Measurements from ENCODE around the gene MYBBP1A.

Gene MYBBP1A

GRCh38 chr17:4549781-4550533 lies 5.2 kb downstream of the MYBBP1A start:
- DNase-seq (ENCODE audit: low read depth in 2 of 2) = no peak

GRCh38 chr17:4548721-4549531 lies 6.3 kb downstream of the MYBBP1A start:
- DNase-seq (ENCODE audit: low read depth in 2 of 2) = no peak

GRCh38 chr17:4548061-4548461 lies 7.1 kb downstream of the MYBBP1A start:
- DNase-seq (ENCODE audit: low read depth in 2 of 2) = no peak

- no peak for DNase-seq (ENCODE audit: low read depth in 2 of 2)
These were observed 7.9 kb downstream of the MYBBP1A start for GRCh38 chr17:4547118-4547906.

GRCh38 chr17:4545217-4545951 lies 9.8 kb downstream of the MYBBP1A start:
- no peak for DNase-seq (ENCODE audit: low read depth in 2 of 2)

GRCh38 chr17:4544951-4545216 lies 10.3 kb downstream of the MYBBP1A start:
- no peak for DNase-seq (ENCODE audit: low read depth in 2 of 2)

DNA sequence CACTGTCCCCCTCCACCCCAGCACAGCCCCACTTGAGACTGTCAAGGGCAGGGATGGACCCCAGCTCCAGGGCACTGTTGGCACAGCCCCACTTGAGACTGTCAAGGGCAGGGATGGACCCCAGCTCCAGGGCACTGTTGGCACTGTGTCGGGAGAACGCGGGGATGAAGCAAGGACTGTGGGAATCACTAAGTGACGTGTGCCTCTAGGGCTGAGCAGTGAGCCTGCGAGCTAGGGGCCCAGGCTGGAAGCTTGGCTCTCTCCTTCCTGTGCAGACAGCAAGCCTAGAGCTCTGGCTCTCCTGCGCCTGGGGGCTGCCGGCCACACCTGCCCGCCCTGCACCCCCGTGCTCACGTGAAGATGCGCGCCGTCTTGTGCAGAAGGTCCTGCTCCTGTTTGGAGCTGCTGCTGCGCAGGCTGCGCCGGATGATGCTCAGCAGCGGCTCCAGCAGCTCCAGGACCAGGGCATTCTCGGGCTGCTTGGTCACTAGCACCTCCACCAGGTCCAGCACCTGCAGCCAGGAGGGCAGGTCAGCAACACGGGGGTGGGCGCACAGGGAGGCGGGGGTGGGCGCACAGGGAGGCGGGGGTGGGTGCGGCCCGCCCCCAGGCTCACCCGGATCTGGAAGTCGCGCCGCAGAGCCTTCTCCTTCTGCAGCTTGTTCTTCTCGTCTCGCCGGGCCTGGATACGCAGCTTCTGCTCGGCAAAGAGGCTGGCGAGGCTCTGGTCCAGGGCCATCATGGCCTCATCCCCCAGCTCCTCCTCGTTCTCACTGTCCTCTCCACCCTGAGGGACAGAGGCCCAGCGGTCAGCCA lies 10.8 kb downstream of the MYBBP1A start:
- no peak for DNase-seq (ENCODE audit: low read depth in 2 of 2)

GRCh38 chr17:4543557-4544026 lies 11.6 kb downstream of the MYBBP1A start:
- DNase-seq (ENCODE audit: low read depth in 2 of 2) = no peak

DNA sequence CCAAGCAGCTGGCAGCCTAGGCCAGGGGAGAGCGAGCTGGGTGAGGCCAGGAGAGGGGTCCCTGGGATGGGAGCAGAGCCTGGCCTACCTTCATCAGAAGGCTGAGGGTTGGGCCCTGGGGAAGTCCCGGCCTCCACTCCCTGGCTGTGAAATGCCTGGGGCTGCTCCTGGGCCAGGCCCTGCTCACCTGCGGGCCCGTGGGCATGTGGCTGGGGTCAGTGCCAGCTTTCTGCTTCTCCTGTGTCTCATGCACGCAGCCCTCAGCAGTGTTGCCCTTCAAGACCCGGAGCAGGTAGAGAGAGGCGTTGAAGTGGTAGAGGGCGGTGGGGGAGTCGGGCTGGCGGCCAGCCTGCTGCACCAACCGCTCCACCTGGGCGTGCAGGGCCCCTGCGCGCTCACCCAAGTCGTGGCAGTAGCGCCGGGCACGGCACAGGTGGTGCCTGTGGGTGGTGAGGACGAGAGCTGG lies 12.4 kb downstream of the MYBBP1A start:
- no peak for DNase-seq (ENCODE audit: low read depth in 2 of 2)

DNA sequence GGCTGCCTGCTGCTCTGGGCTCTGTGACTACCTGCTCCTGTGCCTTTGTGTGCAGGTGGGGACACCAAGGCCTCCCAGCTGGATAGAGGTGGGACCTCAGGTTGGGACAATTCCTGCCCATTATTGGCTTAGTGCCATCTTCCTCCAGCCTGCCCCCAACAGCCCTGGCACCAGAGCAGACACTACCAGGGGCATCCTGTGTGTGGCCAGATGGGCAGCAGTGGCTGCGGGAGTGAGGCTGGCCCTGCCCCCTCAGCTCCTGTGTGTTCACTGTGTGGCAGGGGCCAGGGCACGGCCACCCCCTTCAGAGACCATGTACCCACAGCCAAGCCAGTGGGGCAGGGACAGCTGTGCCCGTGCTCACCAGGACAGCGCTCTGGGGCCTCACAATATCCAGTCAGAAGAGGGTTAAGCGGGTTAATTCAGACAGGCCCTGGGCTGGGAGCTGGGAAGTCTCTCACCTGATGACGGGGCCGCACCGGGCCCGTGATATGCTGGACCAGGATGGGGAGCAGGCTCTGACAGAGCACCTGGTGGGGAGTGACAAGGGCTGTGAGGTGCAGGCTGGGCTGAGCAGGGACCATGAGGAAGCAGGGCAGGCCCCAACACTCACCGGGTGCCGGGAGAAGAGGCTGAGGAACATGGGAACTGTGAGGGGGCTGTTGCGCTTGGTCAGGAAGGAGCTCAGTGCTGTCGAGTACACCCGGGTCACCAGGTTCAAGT lies 13.0 kb downstream of the MYBBP1A start:
- no peak for DNase-seq (ENCODE audit: low read depth in 2 of 2)

GRCh38 chr17:4541328-4542002 lies 13.7 kb downstream of the MYBBP1A start:
- no peak for DNase-seq (ENCODE audit: low read depth in 2 of 2)

GRCh38 chr17:4540687-4541327 lies 14.4 kb downstream of the MYBBP1A start:
- no peak for DNase-seq (ENCODE audit: low read depth in 2 of 2)

GRCh38 chr17:4540224-4540651 lies 14.9 kb downstream of the MYBBP1A start:
- no peak for DNase-seq (ENCODE audit: low read depth in 2 of 2)

- DNase-seq (ENCODE audit: low read depth in 2 of 2) = no peak
These were observed 15.5 kb downstream of the MYBBP1A start for GRCh38 chr17:4539576-4540223.

- no peak for DNase-seq (ENCODE audit: low read depth in 2 of 2)
These were observed 16.2 kb downstream of the MYBBP1A start for GRCh38 chr17:4539025-4539424.

DNA sequence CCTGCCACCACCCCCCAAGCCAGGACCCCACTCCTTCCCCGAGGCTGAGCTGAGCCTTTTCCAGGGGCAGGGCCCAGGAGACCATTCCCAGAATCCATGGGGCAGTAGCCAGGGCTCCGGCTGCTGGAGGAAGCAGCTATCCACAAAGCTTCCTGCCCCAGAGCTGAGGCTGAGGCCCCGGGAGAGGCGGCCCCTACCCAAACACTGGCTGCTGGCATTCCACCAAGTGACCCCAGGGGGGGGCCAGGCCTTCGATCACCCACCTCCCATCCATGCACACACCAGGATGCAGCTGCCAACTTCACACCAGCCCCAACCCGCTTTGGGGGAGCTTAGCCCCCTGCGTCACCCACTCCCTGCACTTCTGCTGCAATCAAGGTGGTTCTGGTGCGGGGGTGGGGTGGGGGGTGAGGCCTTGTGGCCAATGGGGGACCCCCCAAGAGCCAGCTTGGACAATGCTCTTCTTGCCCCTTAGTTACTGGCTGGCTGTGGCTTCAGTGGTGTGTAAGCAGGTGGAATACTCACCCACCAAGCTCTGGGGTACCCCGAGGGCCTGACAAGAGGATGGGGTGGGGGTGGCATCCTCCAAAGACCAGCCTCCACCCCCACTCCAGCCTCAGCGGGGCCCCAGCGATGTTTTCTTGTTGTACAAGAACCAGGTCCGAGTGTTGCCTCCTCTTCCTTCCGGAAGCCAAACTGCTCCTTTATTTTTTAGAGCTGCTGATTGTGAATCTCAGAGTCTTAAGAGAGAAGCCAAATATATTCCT lies 16.8 kb downstream of the MYBBP1A start:
- no peak for DNase-seq (ENCODE audit: low read depth in 2 of 2)

DNA sequence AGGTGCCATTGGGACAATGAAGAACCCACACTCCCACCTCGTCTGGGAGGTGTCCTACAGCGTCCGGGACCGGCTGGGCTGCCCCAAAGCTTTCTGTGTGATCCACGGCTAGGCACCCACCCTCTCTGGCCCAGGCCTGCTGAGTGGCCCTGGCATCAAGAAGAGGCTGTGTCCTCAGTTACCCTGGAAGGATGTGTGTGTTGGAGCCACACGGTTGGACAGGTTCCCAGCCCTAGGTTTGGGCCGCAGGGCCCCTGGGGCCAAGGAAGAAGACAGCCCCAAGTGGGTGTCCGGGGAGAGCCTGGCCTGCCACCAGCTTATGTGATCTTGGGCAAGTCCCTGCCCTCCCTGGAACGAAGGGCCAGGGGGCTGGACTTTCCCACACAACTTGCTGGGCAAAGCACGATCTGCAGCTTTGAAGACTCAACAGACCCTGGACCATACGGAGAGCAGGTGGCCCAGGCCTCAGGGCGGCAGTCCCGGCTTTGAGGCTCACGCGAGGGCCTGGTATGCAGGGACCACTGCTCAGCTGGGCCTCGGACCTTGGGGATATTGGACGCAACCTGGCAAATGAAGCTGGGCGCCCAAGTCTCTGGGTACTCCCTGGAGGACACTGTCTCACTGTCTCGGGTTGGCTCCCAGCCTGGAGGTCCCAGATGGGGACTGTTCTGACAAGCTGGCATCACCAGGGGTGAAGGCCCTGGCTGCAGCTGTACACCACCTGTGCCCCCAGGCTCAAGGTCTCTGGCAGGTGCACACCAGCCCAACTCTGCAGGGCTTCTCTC lies 17.5 kb downstream of the MYBBP1A start:
- DNase-seq (ENCODE audit: low read depth in 2 of 2) = no peak
